ENCODE data around the gene KRT8. TPM values are rescaled to one million over a fixed set of nuclear protein-coding genes. Genes with fewer than 3 reads are reported as not detected.

KRT8 gene
- total and polyA plus RNA-seq, 10 of the 15 experiments (the other 5 are each of a cell fraction or from before 2014, with no cell fraction given) = 0.11 to 5.6 (median 0.37) TPM; not detected in 1

GRCh38 chr12:52870361-52871290, 34.2 kb downstream of the KRT8 start:
- DNase-seq (ENCODE audit: low read depth, low spot score) (no peak), FAIRE-seq (peak; percentile 95), ATAC-seq (peak; percentile 91)
- H3K4me2 ChIP-seq (ENCODE audit: control insufficient read depth, insufficient read depth) = peak overlapping the region; percentile 82
- no peak overlapping the region for H3K27ac ChIP-seq (ENCODE audit: control insufficient read depth, insufficient read depth)
- no peaks in the 10 kb centered on the region for H3K9me3 ChIP-seq (replicated peaks; ENCODE audit: control insufficient read depth, insufficient read depth, low read length)
- no peak overlapping the region for H3K9ac ChIP-seq (ENCODE audit: control insufficient read depth, insufficient read depth, low read length)
- ChIA-PET SMC1A (ENCODE audit: uncharacterized antibody, unreplicated experiment) (interaction anchor here (0.7 to 1.1 kb wide), 2 partner anchors 11 to 100 kb away, joined by 3 to 4 read pairs; no protein-coding TSS in a partner anchor), POLR2A (no interaction called here), RAD21 (ENCODE audit: unreplicated experiment) (interaction anchor here (0.6 to 1.2 kb wide), 7 partner anchors 9 to 715 kb away, joined by 3 to 7 read pairs (median 3); no protein-coding TSS in a partner anchor), CTCF (interaction anchor here (0.6 to 1.9 kb wide), 32 partner anchors 9 to 1268 kb away, joined by 3 to 13 read pairs (median 4); no protein-coding TSS in a partner anchor)
- no peaks in the 10 kb centered on the region for H3K79me2 ChIP-seq (ENCODE audit: control insufficient read depth, insufficient read depth, low read length)
- no TSS peak for BruUV-seq (replicated peaks)
- H3K27me3 ChIP-seq (replicated peaks in 1 of 2; ENCODE audit: control insufficient read depth in 2 of 2, insufficient read depth in 2 of 2, low read length in 1 of 2) = peaks cover 0 to 3% of the 10 kb centered on the region in 2 experiments; a peak in 2 of 4 replicates
- H2AFZ ChIP-seq (ENCODE audit: control insufficient read depth, low read depth, low read length) = peak overlapping the region; percentile 59
- in situ Hi-C loops (cut with MboI) (no loop called here), intact Hi-C loops (cut with micrococcal nuclease; ENCODE audit: unreplicated experiment) (loop anchor here (2.0 kb wide), 1 partner anchor 288 kb away; no protein-coding TSS in a partner anchor)
- no peaks in the 10 kb centered on the region for H3K36me3 ChIP-seq (ENCODE audit: control insufficient read depth in 2 of 2, insufficient read depth in 2 of 2, low read length in 1 of 2)
- no peak overlapping the region for H3K4me3 ChIP-seq
- no peaks in the 10 kb centered on the region; the same call in 1 of the 2 replicates for H4K20me1 ChIP-seq (ENCODE audit: control insufficient read depth, insufficient read depth)
- H3K4me1 ChIP-seq (ENCODE audit: control insufficient read depth, insufficient read depth, low read length) = peaks cover 6% of the 10 kb centered on the region
- 11% methylated on average over 14 of the region's 14 CpGs for WGBS (ENCODE audit: insufficient coverage, insufficient replicate concordance, low lambda C conversion rate, missing lambda C conversion rate)
- TF ChIP-seq, protein P1, sequence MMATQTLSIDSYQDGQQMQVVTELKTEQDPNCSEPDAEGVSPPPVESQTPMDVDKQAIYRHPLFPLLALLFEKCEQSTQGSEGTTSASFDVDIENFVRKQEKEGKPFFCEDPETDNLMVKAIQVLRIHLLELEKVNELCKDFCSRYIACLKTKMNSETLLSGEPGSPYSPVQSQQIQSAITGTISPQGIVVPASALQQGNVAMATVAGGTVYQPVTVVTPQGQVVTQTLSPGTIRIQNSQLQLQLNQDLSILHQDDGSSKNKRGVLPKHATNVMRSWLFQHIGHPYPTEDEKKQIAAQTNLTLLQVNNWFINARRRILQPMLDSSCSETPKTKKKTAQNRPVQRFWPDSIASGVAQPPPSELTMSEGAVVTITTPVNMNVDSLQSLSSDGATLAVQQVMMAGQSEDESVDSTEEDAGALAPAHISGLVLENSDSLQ (IDR thresholded peaks at IDR 0.05) = peak; percentile 74
- TF ChIP-seq SREBF2 (IDR thresholded peaks at IDR 0.05; ENCODE audit: low read length) (no peak), TARDBP (IDR thresholded peaks at IDR 0.05; ENCODE audit: borderline replicate concordance) (no peak), CHD4 (IDR thresholded peaks at IDR 0.05) (no peak), RFX5 (IDR thresholded peaks at IDR 0.05; ENCODE audit: low read depth, low read length) (no peak), CTCF (IDR thresholded peaks at IDR 0.05 in 2 of 3, conservative IDR thresholded peaks at IDR 0.05 in 1 of 3; ENCODE audit: control insufficient read depth in 2 of 3, extremely low read depth in 1 of 3, insufficient read depth in 1 of 3, low read depth in 3 of 3, low read length in 3 of 3) (peak; percentile 79 to 83 (median 82)), IKZF1 (conservative IDR thresholded peaks at IDR 0.05) (0 out of 2 replicates have a peak, but pooled peaks have one; percentile 12), ZNF592 (IDR thresholded peaks at IDR 0.05) (no peak), JUNB (IDR thresholded peaks at IDR 0.05) (no peak), HDGF (IDR thresholded peaks at IDR 0.05) (peak; percentile 24; the same call in 1 of the 2 replicates), CBX5 (IDR thresholded peaks at IDR 0.05; ENCODE audit: low read depth) (no peak), SP1 (IDR thresholded peaks at IDR 0.05; ENCODE audit: low read depth, low read length) (no peak), NFXL1 (IDR thresholded peaks at IDR 0.05; ENCODE audit: borderline replicate concordance) (no peak), YY1 (IDR thresholded peaks at IDR 0.05; ENCODE audit: low read depth, low read length) (0 out of 2 replicates have a peak, but pooled peaks have one; percentile 17), FOXM1 (IDR thresholded peaks at IDR 0.05; ENCODE audit: low read depth, low read length) (no peak)
- TF ChIP-seq, protein P2, sequence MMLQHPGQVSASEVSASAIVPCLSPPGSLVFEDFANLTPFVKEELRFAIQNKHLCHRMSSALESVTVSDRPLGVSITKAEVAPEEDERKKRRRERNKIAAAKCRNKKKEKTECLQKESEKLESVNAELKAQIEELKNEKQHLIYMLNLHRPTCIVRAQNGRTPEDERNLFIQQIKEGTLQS (IDR thresholded peaks at IDR 0.05; ENCODE audit: borderline replicate concordance, extremely low read depth, low read depth, low read length) = no peak

Data from GM12878 (cell line).